IMR-90 (cell line): Measurements from ENCODE around the gene KAZALD1. TPM values are rescaled to one million over a fixed set of nuclear protein-coding genes. Genes with fewer than 3 reads are reported as not detected.

Experiments
- ATAC-seq: fragments of 200-7000 bp; cut with Tn5 transposase; 2 replicates; pipeline ENCODE4 v1.9.1; 2020; ENCODE audit warnings: low read depth, mild to moderate bottlenecking, moderate library complexity
- BruUV-seq: library from RNA; stranded (reverse); fragments of 400-500 nt; replicated peaks from 2 replicates; lab custom pipeline; 2021; lab: Mats Ljungman, UMichigan
- CTCF ChIA-PET: fragments of 300-600 bp; formaldehyde crosslinking; extraction: SDS; loops from one replicate; lab custom pipeline; 2021; ENCODE audit warnings: antibody characterized with exemption; lab: Yijun Ruan, JAX
- POLR2A ChIA-PET: fragments of 300-600 bp; sonication (Branson Sonifier 250); formaldehyde crosslinking; loops from one replicate; lab custom pipeline; 2022; ENCODE audit warnings: antibody characterized with exemption; ENCODE audit not compliant: unreplicated experiment; lab: Charles Lee
- DNase-seq: peaks from one replicate; pipeline ENCODE4 v3.0.0; 2013
- H2AFZ ChIP-seq: replicated peaks from 2 replicates; pipeline ENCODE3; 2013; ENCODE audit warnings: low read length, mild to moderate bottlenecking; ENCODE audit not compliant: poor library complexity
- H2AK5ac ChIP-seq: 2 replicates; pipeline ENCODE4 v1.6.1; 2013; ENCODE audit warnings: low read depth, low read length, inconsistent platforms
- H2AK9ac ChIP-seq: replicated peaks from 2 replicates; pipeline ENCODE3; 2013; ENCODE audit warnings: mild to moderate bottlenecking, low read depth, low read length, moderate library complexity; ENCODE audit not compliant: poor library complexity
- H2BK120ac ChIP-seq: 2 replicates; pipeline ENCODE4 v1.6.1; 2013; ENCODE audit warnings: low read depth, low read length, inconsistent platforms
- H2BK15ac ChIP-seq: 3 replicates; pipeline ENCODE4 v1.6.1; 2013; ENCODE audit warnings: low read depth, low read length, inconsistent platforms
- H2BK20ac ChIP-seq: 2 replicates; pipeline ENCODE4 v1.6.1; 2013; ENCODE audit warnings: low read depth, mild to moderate bottlenecking, inconsistent platforms, low read length, moderate library complexity
- H2BK5ac ChIP-seq: 2 replicates; pipeline ENCODE4 v1.6.1; 2013; ENCODE audit warnings: mild to moderate bottlenecking, low read depth, low read length, inconsistent platforms; ENCODE audit not compliant: poor library complexity, severe bottlenecking
- H3K14ac ChIP-seq: replicated peaks from 2 replicates; pipeline ENCODE4 v1.6.1; 2013; ENCODE audit warnings: low read depth, low read length, inconsistent platforms
- H3K18ac ChIP-seq: 2 replicates; pipeline ENCODE4 v1.6.1; 2013; ENCODE audit warnings: low read depth, low read length, control low read depth
- H3K23ac ChIP-seq: 2 replicates; pipeline ENCODE4 v1.6.1; 2013; ENCODE audit warnings: low read depth, low read length, inconsistent platforms
- H3K27ac ChIP-seq: 2 replicates; pipeline ENCODE4 v1.5.1; 2013; ENCODE audit warnings: mild to moderate bottlenecking, control low read depth, low read length; ENCODE audit not compliant: insufficient read depth
- H3K27me3 ChIP-seq: 2 replicates; pipeline ENCODE4 v1.6.1; 2013; ENCODE audit warnings: low read length; ENCODE audit not compliant: control insufficient read depth, insufficient read depth
- H3K36me3 ChIP-seq: 2 replicates; pipeline ENCODE4 v1.6.1; 2013; ENCODE audit warnings: low read length, mixed read lengths; ENCODE audit not compliant: control insufficient read depth, insufficient read depth
- H3K4ac ChIP-seq: 2 replicates; pipeline ENCODE4 v1.6.1; 2013; ENCODE audit warnings: low read depth, low read length, inconsistent platforms
- H3K4me1 ChIP-seq: 2 replicates; pipeline ENCODE4 v1.6.1; 2013; ENCODE audit warnings: low read length, mixed read lengths; ENCODE audit not compliant: control insufficient read depth, insufficient read depth
- H3K4me2 ChIP-seq: 2 replicates; pipeline ENCODE4 v1.6.1; 2013; ENCODE audit warnings: low read depth, mild to moderate bottlenecking, control low read depth, low read length, moderate library complexity
- H3K4me3 ChIP-seq: 2 replicates; pipeline ENCODE4 v1.5.1; 2013; ENCODE audit warnings: low read depth, mild to moderate bottlenecking, control low read depth, low read length, moderate library complexity; ENCODE audit not compliant: insufficient read depth
- H3K56ac ChIP-seq: 2 replicates; pipeline ENCODE4 v1.6.1; 2013; ENCODE audit warnings: low read length, inconsistent platforms; ENCODE audit not compliant: insufficient read depth; ENCODE audit errors: extremely low read depth
- H3K79me1 ChIP-seq, 2 experiments: 2 replicates each; pipeline ENCODE4 v1.6.1; 2013; ENCODE audit warnings: low read length in 2 of 2, inconsistent platforms in 1 of 2, low read depth in 1 of 2
- H3K9ac ChIP-seq: 2 replicates; pipeline ENCODE4 v1.6.1; 2013; ENCODE audit warnings: low read depth, low read length, control low read depth
- H3K9me1 ChIP-seq: 2 replicates; pipeline ENCODE4 v1.6.1; 2013; ENCODE audit warnings: low read length, inconsistent platforms; ENCODE audit not compliant: insufficient read depth
- H3K9me3 ChIP-seq: 2 replicates; pipeline ENCODE4 v1.6.1; 2013; ENCODE audit warnings: low read length; ENCODE audit not compliant: control insufficient read depth, insufficient read depth
- H4K20me1 ChIP-seq: 2 replicates; pipeline ENCODE4 v1.6.1; 2013; ENCODE audit warnings: low read length, inconsistent platforms; ENCODE audit not compliant: insufficient read depth
- H4K5ac ChIP-seq: 2 replicates; pipeline ENCODE4 v1.6.1; 2013; ENCODE audit warnings: mild to moderate bottlenecking, low read depth, low read length, control low read depth
- H4K8ac ChIP-seq, 2 experiments: 2 replicates each; pipeline ENCODE4 v1.6.1; 2013; ENCODE audit warnings: low read depth in 2 of 2, low read length in 2 of 2, control low read depth in 1 of 2, inconsistent platforms in 1 of 2
- H4K91ac ChIP-seq: 2 replicates; pipeline ENCODE4 v1.6.1; 2013; ENCODE audit warnings: low read depth, low read length, inconsistent platforms; ENCODE audit not compliant: insufficient read depth
- CEBPB ChIP-seq: IDR thresholded peaks from 2 replicates; pipeline ENCODE4 v1.6.1; 2012; ENCODE audit warnings: low read depth, low read length, improper control_type of control experiment
- FOS ChIP-seq: fragments of 150-350 bp; IDR thresholded peaks from 2 replicates; pipeline ENCODE4 v1.6.1; 2016; ENCODE audit warnings: low read depth, low read length
- MXI1 ChIP-seq: IDR thresholded peaks from 2 replicates; pipeline ENCODE4 v1.6.1; 2012; ENCODE audit warnings: low read depth, mild to moderate bottlenecking, low read length, moderate library complexity, borderline replicate concordance
- SMC3 ChIP-seq: fragments of 150-350 bp; IDR thresholded peaks from 2 replicates; pipeline ENCODE4 v1.6.1; 2016; ENCODE audit warnings: low read depth, mild to moderate bottlenecking, antibody characterized with exemption, low read length, moderate library complexity
- WGBS, 2 experiments: methylation state at CpG; one replicate each; pipeline versions ENCODE4 v1.1.5 to v1.1.7; 2013; ENCODE audit warnings: missing lambda C conversion rate in 2 of 2; ENCODE audit not compliant: insufficient read length in 1 of 2; ENCODE audit errors: extremely low coverage in 2 of 2; 5-methylcytosine and 5-hydroxymethylcytosine counted together
- dilution Hi-C: fragments of 300-500 bp; cut with HindIII; formaldehyde crosslinking; loops from one replicate; pipeline ENCODE4 v1.14.3; 2018; ENCODE audit warnings: low sequenced_read_pairs; ENCODE audit not compliant: unreplicated experiment
- in situ Hi-C: fragments of 300-500 bp; cut with MboI; formaldehyde crosslinking; loops from 3 replicates; pipeline ENCODE4 v1.14.3; 2019; ENCODE audit warnings: low sequenced_read_pairs, inconsistent platforms, mixed read lengths
- intact Hi-C: fragments of 100-400 bp; cut with micrococcal nuclease; formaldehyde crosslinking; loops from 2 replicates; pipeline ENCODE4 v1.10.0; 2022
- polyA plus RNA-seq, 3 experiments: library from polyadenylated mRNA; depleted of rRNA; stranded (reverse); fragments of >200 nt; gene quantifications; 2 replicates each; pipeline ENCODE4 v1.2.3, GENCODE V29; 2012; ENCODE audit warnings: low replicate concordance in 1 of 3
- total RNA-seq: library from RNA; depleted of rRNA; stranded (reverse); fragments of >200 nt; gene quantifications from 2 replicates; pipeline ENCODE4 v1.2.3, GENCODE V29; 2012

KAZALD1 gene
- total and polyA plus RNA-seq, 2 of the 4 experiments (the other 2 are of a cell fraction): 9.1 to 18.6 TPM

- in situ Hi-C loops: no loop called here
Observed at GRCh38 chr10:101094121-101094879, 32.5 kb downstream of the KAZALD1 start.

More at GRCh38 chr10:101094121-101094879, 32.5 kb downstream of the KAZALD1 start:
- ChIA-PET POLR2A (no interaction called here), CTCF (interaction anchor here (0.9 to 1.6 kb wide), 3 partner anchors 38 to 55 kb away, joined by 3 to 6 read pairs (median 3); no protein-coding TSS in a partner anchor)
- Histone ChIP-seq H2BK20ac (no peak overlapping the region), H3K27me3 (peaks cover 73% of the 10 kb centered on the region), H3K79me1 (no peaks in the 10 kb centered on the region), H3K4me3 (no peak overlapping the region), H2AFZ (no peak overlapping the region), H2AK9ac (no peak overlapping the region), H3K36me3 (no peaks in the 10 kb centered on the region), H4K5ac (no peak overlapping the region), H4K8ac (no peak overlapping the region), H4K20me1 (no peaks in the 10 kb centered on the region), H3K18ac (no peak overlapping the region), H2AK5ac (no peak overlapping the region), H2BK120ac (no peak overlapping the region), H3K4me1 (0 out of 2 replicates have a peak, but pooled peaks cover 2% of the 10 kb centered on the region), H3K9me3 (no peaks in the 10 kb centered on the region), H3K4ac (no peak overlapping the region), H3K14ac (no peak overlapping the region), H3K9me1 (no peaks in the 10 kb centered on the region), H2BK15ac (no peak overlapping the region), H3K9ac (no peak overlapping the region), H3K4me2 (no peak overlapping the region), H4K91ac (no peak overlapping the region), H3K27ac (no peak overlapping the region), H3K56ac (no peak overlapping the region), H3K23ac (no peak overlapping the region), H2BK5ac (no peak overlapping the region)
- ATAC-seq: no peak
- intact Hi-C loops (no loop called here), dilution Hi-C loops (no loop called here)
- no peak for TF ChIP-seq MXI1
- no peak for TF ChIP-seq FOS
- TF ChIP-seq SMC3: no peak
- no peak for TF ChIP-seq CEBPB
- no CpG with 5 or more reads among the region's 14 CpGs for WGBS, 2 experiments
- BruUV-seq: no TSS peak
- DNase-seq: no peak
